Measurements from ENCODE around the gene CLDN18.

CLDN18 gene

GRCh38 chr3:138063416-138063815 is 53.5 kb downstream of the CLDN18 start:
- no peak for DNase-seq (ENCODE audit: low read depth)

GRCh38 chr3:138065949-138066348 is 56.0 kb downstream of the CLDN18 start:
- no peak for DNase-seq (ENCODE audit: low read depth)

GRCh38 chr3:138066383-138066782 is 56.4 kb downstream of the CLDN18 start:
- DNase-seq (ENCODE audit: low read depth): no peak

- DNase-seq (ENCODE audit: low read depth): no peak
Observed at GRCh38 chr3:138066972-138067371, 57.0 kb downstream of the CLDN18 start.

GRCh38 chr3:138068046-138068445 is 58.1 kb downstream of the CLDN18 start:
- DNase-seq (ENCODE audit: low read depth): no peak

- DNase-seq (ENCODE audit: low read depth): peak; percentile 73
Observed at GRCh38 chr3:138068579-138069174, 58.7 kb downstream of the CLDN18 start.

GRCh38 chr3:138070006-138070405 is 60.0 kb downstream of the CLDN18 start:
- no peak for DNase-seq (ENCODE audit: low read depth)

- no peak for DNase-seq (ENCODE audit: low read depth)
Observed at GRCh38 chr3:138072796-138073195, 62.8 kb downstream of the CLDN18 start.

- peak; percentile 80 for DNase-seq (ENCODE audit: low read depth)
Observed at GRCh38 chr3:138078096-138078495, 68.1 kb downstream of the CLDN18 start.

- DNase-seq (ENCODE audit: low read depth): peak; percentile 96
Observed at GRCh38 chr3:138078901-138079344, 69.0 kb downstream of the CLDN18 start.

GRCh38 chr3:138079901-138080300 is 69.9 kb downstream of the CLDN18 start:
- DNase-seq (ENCODE audit: low read depth): peak; percentile 12

GRCh38 chr3:138081371-138082084 is 71.6 kb downstream of the CLDN18 start:
- DNase-seq (ENCODE audit: low read depth): peak; percentile 80

GRCh38 chr3:138082085-138082991 is 72.4 kb downstream of the CLDN18 start:
- peak; percentile 84 for DNase-seq (ENCODE audit: low read depth)

- peak; percentile 30 for DNase-seq (ENCODE audit: low read depth)
Observed at GRCh38 chr3:138082992-138083386, 73.0 kb downstream of the CLDN18 start.

Measured in ELR (cell line).